Melanocyte of skin (primary cell): ENCODE measurements around the gene KLHL4. TPM values are rescaled to one million over a fixed set of nuclear protein-coding genes. Genes with fewer than 3 reads are reported as not detected.

Experiments used
- total RNA-seq, 2 donors: library from RNA; depleted of rRNA; stranded (reverse); fragments of >200 nt; gene quantifications; 2 replicates each; pipeline ENCODE4 v1.2.3, GENCODE V29; 2012

KLHL4 gene
- total RNA-seq, result under 1 TPM; 0.33 to 0.34 TPM

DNA sequence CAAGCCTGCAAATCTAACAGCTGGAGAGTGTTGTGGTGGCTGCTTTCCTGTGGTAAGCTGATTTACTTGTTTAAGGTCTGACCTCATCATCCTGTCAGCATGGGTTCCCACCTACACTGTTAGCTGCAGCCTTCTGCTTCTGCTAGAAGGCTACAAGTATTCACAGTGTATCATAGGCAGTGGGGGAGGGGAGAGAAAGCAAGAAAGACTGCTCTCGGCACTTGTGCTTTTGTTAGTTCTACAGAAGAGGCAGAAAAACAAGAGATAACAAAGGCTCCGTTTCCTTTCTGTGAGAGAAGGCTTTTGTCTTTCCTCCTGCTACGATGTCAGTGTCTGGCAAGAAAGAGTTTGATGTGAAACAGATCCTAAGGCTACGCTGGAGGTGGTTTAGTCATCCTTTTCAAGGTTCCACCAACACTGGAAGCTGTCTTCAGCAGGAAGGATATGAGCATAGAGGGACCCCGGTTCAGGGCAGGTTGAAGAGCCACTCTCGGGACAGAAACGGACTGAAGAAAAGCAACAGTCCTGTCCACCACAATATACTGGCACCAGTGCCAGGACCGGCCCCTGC, at the start of gene KLHL4:
TSS of gene KLHL4 (plus strand) at position 232 of the 571 bp plus-strand sequence. CDS start at position 324, 92 bp downstream.

